Endothelial cell of umbilical vein (primary cell): Measurements from ENCODE around the gene CRISPLD2. TPM values are rescaled to one million over a fixed set of nuclear protein-coding genes. Genes with fewer than 3 reads are reported as not detected.

Source experiments
- BruUV-seq: library from RNA; stranded (reverse); fragments of 400-500 nt; replicated peaks from 2 replicates; lab custom pipeline; 2021; lab: Mats Ljungman, UMichigan
- CTCF ChIA-PET: fragments of 300-600, 350-600 bp; sonication (Branson Sonifier 250); formaldehyde crosslinking; loops from one replicate; lab custom pipeline; 2021; ENCODE audit warnings: antibody characterized with exemption, inconsistent platforms; lab: Charles Lee
- POLR2A ChIA-PET: fragments of 300-600, 350-600 bp; sonication (Branson Sonifier 250); formaldehyde crosslinking; loops from one replicate; lab custom pipeline; 2021; ENCODE audit warnings: antibody characterized with exemption, inconsistent platforms; lab: Charles Lee
- DNase-seq: peaks from one replicate; pipeline ENCODE4 v3.0.0-alpha.2; 2011; ENCODE audit warnings: low read depth, low spot score
- FAIRE-seq: peaks from 2 replicates; lab custom pipeline; 2011; peaks lifted over from hg19 to GRCh38; lab: Jason Lieb, UNC
- H2AFZ ChIP-seq: 2 replicates; pipeline ENCODE4 v1.6.0; 2012; ENCODE audit warnings: low read depth, low read length, control low read depth, inconsistent platforms
- H3K27ac ChIP-seq: 2 replicates; pipeline ENCODE4 v1.5.1; 2011; ENCODE audit warnings: low read depth, mild to moderate bottlenecking, control low read depth, low read length, moderate library complexity; ENCODE audit not compliant: insufficient read depth
- H3K27me3 ChIP-seq, 2 experiments: 2 replicates each; pipeline versions ENCODE4 v1.6.0 to v1.6.1; 2011; ENCODE audit warnings: low read length in 2 of 2, mixed read lengths in 1 of 2; ENCODE audit not compliant: control insufficient read depth in 2 of 2, insufficient read depth in 2 of 2
- H3K36me3 ChIP-seq, 2 experiments: 2 replicates in 1 of 2; 3 replicates in 1 of 2; pipeline ENCODE4 v1.5.1; 2011; ENCODE audit warnings: low read length in 2 of 2, mild to moderate bottlenecking in 1 of 2, moderate library complexity in 1 of 2; ENCODE audit not compliant: control insufficient read depth in 2 of 2, insufficient read depth in 2 of 2; ENCODE audit errors: extremely low read depth in 1 of 2
- H3K4me1 ChIP-seq: 3 replicates; pipeline ENCODE4 v1.5.1; 2011; ENCODE audit warnings: mild to moderate bottlenecking, low read length; ENCODE audit not compliant: control insufficient read depth, insufficient read depth; ENCODE audit errors: extremely low read depth
- H3K4me2 ChIP-seq: 2 replicates; pipeline ENCODE4 v1.6.1; 2011; ENCODE audit warnings: low read length, control low read depth, mixed read lengths; ENCODE audit not compliant: insufficient read depth
- H3K4me3 ChIP-seq, 3 experiments: fragments of 200-600 bp in 1 of 3; sonication (generic), shearing (Covaris generic) in 1 of 3; replicated peaks in 1 of 3; 2 replicates each; pipeline ENCODE4 v1.5.1; 2011 to 2016; ENCODE audit warnings: control low read depth in 3 of 3, low read length in 3 of 3, mild to moderate bottlenecking in 2 of 3, inconsistent platforms in 1 of 3, low read depth in 1 of 3, moderate library complexity in 1 of 3; ENCODE audit not compliant: insufficient read depth in 1 of 3
- H3K79me2 ChIP-seq: 2 replicates; pipeline ENCODE4 v1.6.0; 2012; ENCODE audit warnings: low read length, inconsistent platforms; ENCODE audit not compliant: control insufficient read depth, insufficient read depth
- H3K9ac ChIP-seq: replicated peaks from 2 replicates; pipeline ENCODE3; 2011; ENCODE audit warnings: low read length, control low read depth; ENCODE audit not compliant: insufficient read depth; ENCODE audit errors: extremely low read depth
- H3K9me1 ChIP-seq: replicated peaks from 3 replicates; pipeline ENCODE4 v1.6.0; 2011; ENCODE audit warnings: mild to moderate bottlenecking, low read length; ENCODE audit not compliant: control insufficient read depth, insufficient read depth; ENCODE audit errors: extremely low read depth
- H3K9me3 ChIP-seq: replicated peaks from 2 replicates; pipeline ENCODE4 v1.5.1; 2012; ENCODE audit warnings: low read length, inconsistent platforms; ENCODE audit not compliant: control insufficient read depth, insufficient read depth
- H4K20me1 ChIP-seq: replicated peaks from 2 replicates; pipeline ENCODE3; 2011; ENCODE audit warnings: mild to moderate bottlenecking, low read length; ENCODE audit not compliant: control insufficient read depth, insufficient read depth; ENCODE audit errors: extremely low read depth
- EZH2 ChIP-seq: IDR thresholded peaks from 2 replicates; pipeline ENCODE4 v1.6.1; 2012; ENCODE audit warnings: borderline replicate concordance, low read depth, mild to moderate bottlenecking, moderate library complexity, low read length, inconsistent platforms; ENCODE audit not compliant: severe bottlenecking
- FOS ChIP-seq: IDR thresholded peaks from 2 replicates; pipeline ENCODE4 v1.6.1; 2011; ENCODE audit warnings: mild to moderate bottlenecking, low read length, moderate library complexity, borderline replicate concordance; ENCODE audit not compliant: insufficient read depth
- GATA2 ChIP-seq: IDR thresholded peaks from 2 replicates; pipeline ENCODE4 v1.7.0; 2011; ENCODE audit warnings: low read depth, mild to moderate bottlenecking, moderate library complexity, mixed read lengths, low read length; ENCODE audit not compliant: insufficient read length, insufficient read depth
- JUN ChIP-seq: IDR thresholded peaks from 2 replicates; pipeline ENCODE4 v1.6.1; 2011; ENCODE audit warnings: borderline replicate concordance, low read depth; ENCODE audit not compliant: insufficient read length, insufficient read depth
- MYC ChIP-seq: IDR thresholded peaks from one replicate; pipeline ENCODE4 v1.6.1; 2011; ENCODE audit warnings: mild to moderate bottlenecking, low read depth, low read length
- POLR2A ChIP-seq: IDR thresholded peaks from 2 replicates; pipeline ENCODE4 v1.6.1; 2012; ENCODE audit warnings: low read depth, mild to moderate bottlenecking, control low read depth, low read length
- POLR2AphosphoS5 ChIP-seq: IDR thresholded peaks from 2 replicates; pipeline ENCODE4 v1.6.1; 2012; ENCODE audit warnings: low read depth, mild to moderate bottlenecking, control low read depth, low read length, moderate library complexity; ENCODE audit not compliant: insufficient read depth
- dilution Hi-C: fragments of 300-500 bp; cut with MboI; formaldehyde crosslinking; loops from one replicate; pipeline ENCODE4 v1.15.0; 2019; ENCODE audit warnings: low sequenced_read_pairs; ENCODE audit not compliant: extremely low pct_ligation_motif_present
- intact Hi-C: fragments of 100-400 bp; cut with micrococcal nuclease; formaldehyde crosslinking; loops from one replicate; pipeline ENCODE4 v1.10.0; 2022
- polyA plus RNA-seq, 4 experiments: library from polyadenylated mRNA; depleted of rRNA in 3 of 4; stranded (reverse) in 3 of 4; unstranded in 1 of 4; fragments of >200 nt; gene quantifications; 2 replicates each; pipeline versions ENCODE4 v1.2.1 to v1.2.3, GENCODE V29; 2011 to 2012; ENCODE audit warnings: missing spikeins in 1 of 4
- total RNA-seq: library from RNA; stranded (reverse); gene quantifications from 2 replicates; pipeline ENCODE4 v1.2.3, GENCODE V29; 2021
- TF ChIP-seq, protein P1 (sequence below), 2 donors: IDR thresholded peaks; 1 replicate in 1 of 2; 2 replicates in 1 of 2; pipeline ENCODE4 v1.5.1; 2011; ENCODE audit warnings: low read length in 2 of 2, mild to moderate bottlenecking in 2 of 2, moderate library complexity in 2 of 2, control low read depth in 1 of 2, inconsistent platforms in 1 of 2, low read depth in 1 of 2; ENCODE audit not compliant: insufficient read depth in 1 of 2; ENCODE audit errors: extremely low read depth in 1 of 2
- TF ChIP-seq, protein P2 (sequence below): IDR thresholded peaks from 2 replicates; pipeline ENCODE4 v1.6.1; 2011; ENCODE audit not compliant: insufficient read depth, insufficient read length

The CRISPLD2 gene
- total and polyA plus RNA-seq, 2 donors (not counting 3 experiments of a cell fraction or from before 2014, with no cell fraction given): 0.14 to 0.73 TPM

DNA sequence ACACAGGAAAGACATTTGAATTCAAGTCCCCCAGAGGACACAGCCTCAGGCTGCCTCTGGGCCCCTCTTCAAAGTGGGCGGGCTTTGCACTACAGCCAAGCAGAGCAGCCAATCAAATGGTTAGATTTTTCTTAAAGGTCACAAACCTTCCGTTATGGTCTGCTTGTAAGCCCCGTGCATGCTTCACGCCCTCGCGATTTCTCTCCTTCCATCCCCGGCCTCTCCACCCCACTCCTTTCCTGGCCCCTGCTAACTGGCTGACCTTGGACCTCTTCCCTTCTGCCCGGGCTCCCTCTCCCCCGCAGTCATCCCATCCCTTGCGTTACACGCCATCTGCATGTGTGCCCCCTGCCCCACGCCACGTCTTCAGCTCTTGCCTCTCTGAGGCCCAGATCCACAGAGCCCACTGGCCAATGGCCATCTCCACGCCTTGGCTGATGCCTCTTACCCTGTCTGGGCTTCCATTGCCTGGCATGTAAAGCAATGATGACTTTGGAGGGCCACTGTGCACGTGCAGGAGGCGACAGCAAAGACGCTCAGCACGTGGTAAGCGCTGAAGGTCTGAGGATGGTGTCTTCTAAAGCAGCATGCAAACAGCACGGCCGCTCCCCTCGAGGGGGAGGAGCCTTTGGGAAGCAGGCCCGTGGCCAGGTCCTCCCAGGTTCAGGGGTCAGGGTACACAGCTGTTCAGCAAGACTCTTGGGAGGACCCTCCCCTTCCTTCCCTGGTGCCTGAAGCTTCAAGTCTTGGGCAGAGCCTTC, 104.7 kb downstream of the CRISPLD2 start:
- no TSS peak for BruUV-seq
- TF ChIP-seq FOS (no peak), JUN (no peak), POLR2A (no peak), EZH2 (no peak), MYC (no peak), POLR2AphosphoS5 (no peak), GATA2 (no peak)
- TF ChIP-seq, protein P1, sequence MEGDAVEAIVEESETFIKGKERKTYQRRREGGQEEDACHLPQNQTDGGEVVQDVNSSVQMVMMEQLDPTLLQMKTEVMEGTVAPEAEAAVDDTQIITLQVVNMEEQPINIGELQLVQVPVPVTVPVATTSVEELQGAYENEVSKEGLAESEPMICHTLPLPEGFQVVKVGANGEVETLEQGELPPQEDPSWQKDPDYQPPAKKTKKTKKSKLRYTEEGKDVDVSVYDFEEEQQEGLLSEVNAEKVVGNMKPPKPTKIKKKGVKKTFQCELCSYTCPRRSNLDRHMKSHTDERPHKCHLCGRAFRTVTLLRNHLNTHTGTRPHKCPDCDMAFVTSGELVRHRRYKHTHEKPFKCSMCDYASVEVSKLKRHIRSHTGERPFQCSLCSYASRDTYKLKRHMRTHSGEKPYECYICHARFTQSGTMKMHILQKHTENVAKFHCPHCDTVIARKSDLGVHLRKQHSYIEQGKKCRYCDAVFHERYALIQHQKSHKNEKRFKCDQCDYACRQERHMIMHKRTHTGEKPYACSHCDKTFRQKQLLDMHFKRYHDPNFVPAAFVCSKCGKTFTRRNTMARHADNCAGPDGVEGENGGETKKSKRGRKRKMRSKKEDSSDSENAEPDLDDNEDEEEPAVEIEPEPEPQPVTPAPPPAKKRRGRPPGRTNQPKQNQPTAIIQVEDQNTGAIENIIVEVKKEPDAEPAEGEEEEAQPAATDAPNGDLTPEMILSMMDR (IDR thresholded peaks at IDR 0.05; ENCODE audit: extremely low read depth in 1 of 2, insufficient read depth in 1 of 2, low read depth in 1 of 2, low read length in 2 of 2): no peak
- TF ChIP-seq, protein P2, sequence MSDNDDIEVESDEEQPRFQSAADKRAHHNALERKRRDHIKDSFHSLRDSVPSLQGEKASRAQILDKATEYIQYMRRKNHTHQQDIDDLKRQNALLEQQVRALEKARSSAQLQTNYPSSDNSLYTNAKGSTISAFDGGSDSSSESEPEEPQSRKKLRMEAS: no peak
- Histone ChIP-seq H3K9ac (no peak overlapping the region), H3K9me3 (no peaks in the 10 kb centered on the region), H3K4me3 (no peak overlapping the region), H4K20me1 (no peaks in the 10 kb centered on the region), H2AFZ (no peak overlapping the region), H3K9me1 (no peaks in the 10 kb centered on the region), H3K36me3 (no peaks in the 10 kb centered on the region), H3K4me1 (no peaks in the 10 kb centered on the region), H3K4me2 (no peak overlapping the region), H3K79me2 (no peaks in the 10 kb centered on the region), H3K27ac (no peak overlapping the region), H3K27me3 (no peaks in the 10 kb centered on the region)
- POLR2A ChIA-PET: no interaction called here
- intact Hi-C loops: loop anchor here (1.0 to 5.0 kb wide), 3 partner anchors 28 to 767 kb away; no protein-coding TSS in a partner anchor
- dilution Hi-C loops: no loop called here
- CTCF ChIA-PET: interaction anchor here (1.0 to 5.8 kb wide), 6 partner anchors 21 to 171 kb away, joined by 3 to 73 read pairs (median 6); no protein-coding TSS in a partner anchor
- DNase-seq (no peak), FAIRE-seq (no peak)
